Glomerular visceral epithelial cell (primary cell): ENCODE measurements around the gene SLC6A17.

Experiments used
- DNase-seq: peaks from one replicate; pipeline ENCODE4 v3.0.0-alpha.2; 2016; ENCODE audit errors: extremely low spot score

The SLC6A17 gene

GRCh38 chr1:110242062-110242461 lies 91.8 kb downstream of the SLC6A17 start:
- no peak for DNase-seq

GRCh38 chr1:110242731-110243130 lies 92.4 kb downstream of the SLC6A17 start:
- no peak for DNase-seq

GRCh38 chr1:110243146-110243545 lies 92.9 kb downstream of the SLC6A17 start:
- DNase-seq, result no peak

- DNase-seq, result no peak
Measured at GRCh38 chr1:110243574-110243973, 93.3 kb downstream of the SLC6A17 start.

DNA sequence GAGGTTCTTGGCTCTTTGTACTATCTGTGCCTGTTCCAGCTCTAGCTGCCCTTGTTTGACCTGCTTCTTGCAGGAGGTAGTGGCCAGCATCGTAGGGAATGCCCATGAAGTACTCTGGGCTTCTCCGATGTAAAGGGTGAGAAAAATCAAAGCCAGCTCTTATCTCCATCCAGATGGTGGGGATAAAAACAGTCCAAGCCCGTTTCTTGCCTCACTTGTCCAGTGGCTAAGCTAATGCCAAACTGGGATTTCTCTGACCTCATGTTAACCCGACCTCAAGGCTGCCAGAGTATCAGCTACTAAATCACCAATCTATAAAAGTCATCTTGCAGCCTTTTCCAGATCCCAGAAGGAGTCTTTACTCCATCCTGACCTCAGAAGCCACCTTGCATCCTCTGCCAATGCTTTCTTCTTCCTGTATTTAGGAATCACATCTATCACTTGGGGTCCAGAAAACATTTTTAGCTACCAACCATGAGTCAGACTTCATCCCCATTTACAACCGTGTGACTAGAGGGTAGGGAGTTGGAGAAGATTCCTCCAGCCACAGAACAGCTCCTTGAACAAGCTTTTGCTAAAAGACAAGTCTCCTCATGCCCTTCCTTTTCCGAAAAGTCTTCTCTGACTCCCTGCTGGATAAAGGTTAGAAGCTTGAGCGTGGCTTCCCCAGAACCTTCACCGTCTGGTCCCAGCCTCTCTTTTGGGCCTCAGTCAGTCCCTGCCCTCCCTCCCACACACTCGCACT lies 95.8 kb downstream of the SLC6A17 start:
- DNase-seq, result no peak

- no peak for DNase-seq
Measured at GRCh38 chr1:110248746-110249145, 98.5 kb downstream of the SLC6A17 start.

DNA sequence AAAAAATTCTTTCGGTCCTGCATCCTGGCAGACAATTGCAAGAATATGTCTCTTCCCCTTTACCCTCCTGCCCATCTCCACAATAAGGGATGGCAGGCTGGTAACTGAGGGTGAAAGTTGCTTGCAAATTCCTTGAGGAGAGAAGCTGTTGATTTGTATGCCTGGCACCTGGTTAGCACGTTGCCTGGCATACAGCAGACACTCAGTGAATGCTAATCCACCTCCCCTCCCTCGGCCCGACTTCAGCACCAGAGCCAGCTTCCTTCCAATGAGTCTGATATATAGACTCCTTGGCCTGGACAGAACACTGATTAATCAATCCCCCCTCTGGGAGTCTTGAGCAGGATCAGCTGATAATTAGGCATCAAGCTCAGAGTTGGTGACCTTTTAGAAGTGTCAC lies 99.0 kb downstream of the SLC6A17 start:
- no peak for DNase-seq

DNA sequence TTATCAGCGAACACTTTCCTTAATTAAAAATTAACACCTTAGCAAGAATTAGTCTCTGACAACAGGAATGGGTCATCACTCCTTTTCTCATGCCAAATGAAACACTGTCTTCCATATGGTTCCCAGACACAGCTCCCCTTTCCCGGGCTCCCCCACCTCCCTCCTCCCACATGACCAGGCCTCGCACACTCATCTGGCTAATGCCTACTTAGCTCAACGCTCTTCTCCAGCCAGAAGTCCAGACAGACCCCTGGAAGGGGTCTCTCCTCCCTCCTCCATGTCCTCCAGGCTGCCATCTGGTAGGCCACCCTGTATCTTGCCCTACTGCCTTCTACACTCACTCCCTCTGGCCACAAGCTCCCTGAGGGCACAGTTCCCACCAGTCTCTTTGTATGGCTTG lies 99.7 kb downstream of the SLC6A17 start:
- no peak for DNase-seq

DNA sequence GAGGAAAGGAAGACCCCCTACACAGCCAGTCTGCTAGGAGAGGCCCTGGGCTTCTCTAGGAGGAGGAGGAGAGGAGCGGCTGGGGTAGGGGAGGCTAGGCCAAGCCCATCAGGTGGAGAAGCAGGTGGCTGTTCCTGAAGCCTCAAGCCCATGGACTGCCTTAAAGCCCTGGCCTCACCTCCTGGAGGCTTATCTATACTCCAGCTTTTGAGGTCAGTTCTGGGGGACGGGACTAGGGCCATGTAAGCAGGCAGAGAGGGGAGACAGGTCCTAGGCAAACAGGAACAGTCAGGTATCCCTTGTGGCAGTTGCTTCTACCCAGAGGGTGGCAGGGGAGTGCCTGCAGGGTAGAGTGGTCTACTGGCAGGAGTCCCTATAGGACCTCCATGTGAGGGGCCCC lies 100.5 kb downstream of the SLC6A17 start:
- DNase-seq, result no peak
